ENCODE results near the gene MRPL21. TPM values are rescaled to one million over a fixed set of nuclear protein-coding genes. Genes with fewer than 3 reads are reported as not detected.
"Not testable (repeated sequence)": the region's sequence is repeated elsewhere in the genome, so short reads cannot be mapped to it uniquely, and the experiment has no call there.

MRPL21 gene
- total RNA-seq, 3 donors from 2014 or later: 49.2 to 78.4 (median 72.6) TPM

DNA sequence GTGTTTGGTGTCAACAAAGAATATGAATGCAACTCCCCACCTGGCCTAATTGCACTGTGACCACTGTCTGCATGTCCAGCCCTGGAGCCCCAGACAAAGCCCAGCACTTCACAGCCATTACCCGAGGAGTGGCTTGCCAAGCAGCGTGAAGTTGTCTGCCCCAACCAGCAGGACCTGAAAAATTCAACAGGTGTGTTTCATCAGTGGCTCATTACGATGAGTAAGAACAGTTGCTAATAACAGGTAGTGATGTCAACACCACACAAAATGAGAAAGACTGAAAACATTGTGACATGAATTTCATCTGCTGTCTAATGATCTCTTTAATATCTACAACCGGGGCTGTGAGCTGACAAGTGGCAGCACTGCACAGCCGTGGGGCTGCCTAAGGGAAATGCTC is 10.3 kb downstream of the MRPL21 start:
- H3K4me1 ChIP-seq (ENCODE audit: low read depth): no peaks in the 10 kb centered on the region
- TF ChIP-seq, protein P1, sequence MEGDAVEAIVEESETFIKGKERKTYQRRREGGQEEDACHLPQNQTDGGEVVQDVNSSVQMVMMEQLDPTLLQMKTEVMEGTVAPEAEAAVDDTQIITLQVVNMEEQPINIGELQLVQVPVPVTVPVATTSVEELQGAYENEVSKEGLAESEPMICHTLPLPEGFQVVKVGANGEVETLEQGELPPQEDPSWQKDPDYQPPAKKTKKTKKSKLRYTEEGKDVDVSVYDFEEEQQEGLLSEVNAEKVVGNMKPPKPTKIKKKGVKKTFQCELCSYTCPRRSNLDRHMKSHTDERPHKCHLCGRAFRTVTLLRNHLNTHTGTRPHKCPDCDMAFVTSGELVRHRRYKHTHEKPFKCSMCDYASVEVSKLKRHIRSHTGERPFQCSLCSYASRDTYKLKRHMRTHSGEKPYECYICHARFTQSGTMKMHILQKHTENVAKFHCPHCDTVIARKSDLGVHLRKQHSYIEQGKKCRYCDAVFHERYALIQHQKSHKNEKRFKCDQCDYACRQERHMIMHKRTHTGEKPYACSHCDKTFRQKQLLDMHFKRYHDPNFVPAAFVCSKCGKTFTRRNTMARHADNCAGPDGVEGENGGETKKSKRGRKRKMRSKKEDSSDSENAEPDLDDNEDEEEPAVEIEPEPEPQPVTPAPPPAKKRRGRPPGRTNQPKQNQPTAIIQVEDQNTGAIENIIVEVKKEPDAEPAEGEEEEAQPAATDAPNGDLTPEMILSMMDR (IDR thresholded peaks at IDR 0.05): no peak
- DNase-seq (no peak), ATAC-seq (no peak)
- no peaks in the 10 kb centered on the region for H3K9me3 ChIP-seq
- intact Hi-C loops (cut with DNase I, micrococcal nuclease): no loop called here
- H3K4me3 ChIP-seq: no peak overlapping the region
- H3K36me3 ChIP-seq (ENCODE audit: low read depth): peaks cover 6% of the 10 kb centered on the region

DNA sequence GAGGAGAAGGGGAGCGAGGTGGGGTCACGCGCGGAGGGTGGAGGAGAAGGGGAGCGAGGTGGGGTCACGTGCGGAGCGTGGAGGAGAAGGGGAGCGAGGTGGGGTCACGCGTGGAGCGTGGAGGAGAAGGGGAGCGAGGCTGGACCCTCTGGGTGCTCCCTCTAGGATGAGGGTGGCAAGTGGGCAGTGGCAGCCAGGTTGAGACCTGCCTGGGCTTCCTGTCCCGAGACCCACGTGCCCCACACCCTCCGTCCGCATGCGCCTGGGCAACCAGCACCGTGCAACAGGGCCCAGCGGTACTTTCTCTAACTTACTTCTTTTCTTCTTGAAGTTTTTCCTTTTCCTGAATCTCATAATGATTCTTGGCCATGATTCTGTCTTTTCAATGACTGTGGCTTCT is 11.1 kb downstream of the MRPL21 start:
- TF ChIP-seq, protein P1 (IDR thresholded peaks at IDR 0.05): no peak
- ATAC-seq (no peak), DNase-seq (no peak)
- intact Hi-C loops (cut with DNase I, micrococcal nuclease): no loop called here
- Histone ChIP-seq H3K4me1 (ENCODE audit: low read depth) (no peaks in the 10 kb centered on the region), H3K4me3 (no peak overlapping the region), H3K36me3 (ENCODE audit: low read depth) (peaks cover 6% of the 10 kb centered on the region), H3K9me3 (no peaks in the 10 kb centered on the region)

DNA sequence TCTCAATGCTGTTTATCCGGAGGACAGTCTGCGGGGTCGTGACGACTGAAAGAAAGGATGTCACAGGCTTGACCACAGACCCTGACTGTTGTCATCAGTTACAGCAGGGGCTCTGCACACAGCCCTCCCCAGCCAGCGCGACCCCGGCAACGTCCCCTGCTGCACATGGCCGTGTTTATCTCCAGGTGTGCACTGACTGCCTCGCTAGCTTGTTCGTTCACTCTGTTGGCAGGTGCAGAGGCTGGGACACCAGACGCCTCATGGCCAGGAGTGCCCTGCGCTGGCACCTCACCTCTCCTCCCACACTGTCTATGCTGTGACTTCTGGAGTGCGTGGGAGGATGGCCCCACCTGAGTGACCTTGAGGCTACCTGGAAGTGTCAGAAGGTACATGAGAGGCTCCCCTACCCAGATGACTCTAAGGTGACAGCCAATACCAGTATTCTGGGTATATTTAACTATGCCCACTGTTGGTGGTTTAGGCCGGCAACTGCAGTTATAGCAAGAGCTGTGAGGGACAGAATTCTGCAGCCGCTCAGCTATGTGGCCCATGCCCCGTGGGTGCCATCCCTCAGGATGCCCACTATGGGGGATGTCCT is 12.2 kb downstream of the MRPL21 start:
- TF ChIP-seq, protein P1 (IDR thresholded peaks at IDR 0.05): no peak
- no peaks in the 10 kb centered on the region for H3K9me3 ChIP-seq
- intact Hi-C loops (cut with DNase I, micrococcal nuclease): no loop called here
- no peak overlapping the region for H3K4me3 ChIP-seq
- H3K36me3 ChIP-seq (ENCODE audit: low read depth): no peaks in the 10 kb centered on the region
- ATAC-seq: no peak
- peak in 1 of 3 donors; percentile 16 for DNase-seq
- no peaks in the 10 kb centered on the region for H3K4me1 ChIP-seq (ENCODE audit: low read depth)

DNA sequence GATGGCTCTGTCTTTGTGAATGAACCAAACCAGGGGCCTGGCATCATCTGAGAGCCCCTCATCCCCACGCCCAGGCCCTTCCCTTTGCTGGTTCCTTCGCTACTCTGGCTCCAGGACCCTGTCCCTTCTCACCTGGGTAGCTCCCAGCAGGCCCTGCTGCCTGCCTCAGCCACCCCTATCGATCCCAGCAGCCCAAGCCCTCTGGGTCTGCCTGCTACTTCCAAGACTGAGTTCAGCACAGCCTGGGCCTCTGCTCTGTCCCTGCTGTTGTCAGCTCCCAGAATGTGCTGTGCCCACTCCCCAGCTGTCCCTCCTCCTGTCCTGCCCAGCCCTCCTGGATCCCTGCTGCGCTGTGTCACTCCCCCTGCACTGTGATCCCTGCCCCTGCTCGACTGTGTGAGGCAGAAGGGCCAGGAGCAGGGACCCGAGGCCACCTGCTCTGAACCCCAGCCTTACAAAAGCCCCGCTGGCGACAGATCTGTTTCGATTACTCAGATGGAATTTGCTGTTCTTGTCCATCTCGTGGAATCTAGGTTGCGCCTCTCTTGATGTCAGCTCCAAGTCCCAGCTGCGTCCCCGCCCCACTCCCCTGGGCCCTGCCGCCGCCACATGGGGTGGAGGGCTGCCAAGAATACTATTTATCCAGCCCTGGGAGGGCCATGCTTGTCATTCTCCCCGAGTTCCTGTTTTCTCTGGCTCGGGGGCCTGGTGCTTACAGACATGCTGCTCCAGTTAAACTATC is 13.0 kb downstream of the MRPL21 start:
- Histone ChIP-seq H3K9me3 (no peaks in the 10 kb centered on the region), H3K4me3 (no peak overlapping the region), H3K4me1 (ENCODE audit: low read depth) (no peaks in the 10 kb centered on the region), H3K36me3 (ENCODE audit: low read depth) (no peaks in the 10 kb centered on the region)
- DNase-seq: peak in 2 of 3 donors; percentile 14 to 27
- TF ChIP-seq, protein P1 (IDR thresholded peaks at IDR 0.05): no peak
- intact Hi-C loops (cut with DNase I, micrococcal nuclease): no loop called here
- peak; percentile 24 for ATAC-seq

DNA sequence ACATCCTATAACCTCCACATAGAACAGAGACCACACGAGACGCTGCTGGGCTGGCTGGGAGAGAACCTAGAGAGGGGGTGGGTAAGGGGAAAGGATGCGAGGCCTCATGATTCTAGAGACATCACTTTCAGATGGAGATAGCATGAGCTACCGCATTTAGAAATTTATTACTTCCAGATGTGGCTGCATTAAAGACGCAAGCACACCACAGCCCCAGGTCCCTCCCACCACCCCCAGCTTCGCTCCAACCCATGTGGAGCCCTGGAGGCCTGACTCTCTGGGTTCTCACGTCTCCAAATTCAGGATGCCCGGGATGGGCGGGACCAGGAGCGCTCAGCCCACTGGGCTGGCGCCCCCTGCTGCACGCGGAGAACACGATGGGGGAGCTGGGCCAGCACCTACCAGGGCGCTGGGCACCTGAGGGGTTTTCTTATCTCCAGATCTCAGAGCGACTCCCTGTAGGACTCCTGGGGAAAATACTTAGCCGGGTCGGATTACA is 13.6 kb downstream of the MRPL21 start:
- peak; percentile 45 for ATAC-seq
- no peaks in the 10 kb centered on the region for H3K36me3 ChIP-seq (ENCODE audit: low read depth)

DNA sequence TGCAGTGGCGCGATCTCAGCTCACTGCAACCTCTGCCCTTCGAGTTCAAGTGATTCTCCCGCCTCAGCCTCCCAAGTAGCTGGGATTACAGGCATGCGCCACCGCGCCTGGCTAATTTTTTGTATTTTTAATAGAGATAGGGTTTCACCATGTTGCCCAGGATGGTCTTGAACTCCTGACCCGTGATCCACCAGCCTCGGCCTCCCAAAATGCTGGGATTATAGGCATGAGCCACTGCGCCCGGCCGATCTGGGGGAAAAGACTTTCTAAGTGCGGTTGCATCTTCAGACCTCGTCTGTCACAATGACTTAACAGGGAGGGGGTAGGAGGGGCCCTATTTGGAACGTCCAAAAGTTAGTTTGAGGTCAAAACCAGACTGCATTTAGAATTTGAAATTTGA is 18.8 kb downstream of the MRPL21 start:
- peak in 1 of 3 donors; percentile 10 for DNase-seq
- H3K9me3 ChIP-seq; H3K4me3 ChIP-seq; intact Hi-C loops (cut with DNase I, micrococcal nuclease); H3K4me1 ChIP-seq (ENCODE audit: low read depth); ATAC-seq; H3K36me3 ChIP-seq (ENCODE audit: low read depth): not testable (repeated sequence)

More for the DNA sequence above, 13.6 kb downstream of the MRPL21 start:
- DNase-seq: peak in 2 of 3 donors; percentile 25 to 35
- intact Hi-C loops (cut with DNase I, micrococcal nuclease): no loop called here
- Histone ChIP-seq H3K4me1 (ENCODE audit: low read depth) (no peaks in the 10 kb centered on the region), H3K9me3 (no peaks in the 10 kb centered on the region), H3K4me3 (no peak overlapping the region)
- TF ChIP-seq, protein P1 (IDR thresholded peaks at IDR 0.05): no peak
